HG02623 (cell line): ENCODE data around the gene HHIPL1.
"Not testable (repeated sequence)": the region's sequence is repeated elsewhere in the genome, so short reads cannot be mapped to it uniquely, and the experiment has no call there.

Experiments used
- ATAC-seq: cut with Tn5 transposase; IDR thresholded peaks from one replicate; pipeline ENCODE4 v1.9.1; 2021; ENCODE audit warnings: moderate library complexity; ENCODE audit not compliant: unreplicated experiment

Gene HHIPL1

DNA sequence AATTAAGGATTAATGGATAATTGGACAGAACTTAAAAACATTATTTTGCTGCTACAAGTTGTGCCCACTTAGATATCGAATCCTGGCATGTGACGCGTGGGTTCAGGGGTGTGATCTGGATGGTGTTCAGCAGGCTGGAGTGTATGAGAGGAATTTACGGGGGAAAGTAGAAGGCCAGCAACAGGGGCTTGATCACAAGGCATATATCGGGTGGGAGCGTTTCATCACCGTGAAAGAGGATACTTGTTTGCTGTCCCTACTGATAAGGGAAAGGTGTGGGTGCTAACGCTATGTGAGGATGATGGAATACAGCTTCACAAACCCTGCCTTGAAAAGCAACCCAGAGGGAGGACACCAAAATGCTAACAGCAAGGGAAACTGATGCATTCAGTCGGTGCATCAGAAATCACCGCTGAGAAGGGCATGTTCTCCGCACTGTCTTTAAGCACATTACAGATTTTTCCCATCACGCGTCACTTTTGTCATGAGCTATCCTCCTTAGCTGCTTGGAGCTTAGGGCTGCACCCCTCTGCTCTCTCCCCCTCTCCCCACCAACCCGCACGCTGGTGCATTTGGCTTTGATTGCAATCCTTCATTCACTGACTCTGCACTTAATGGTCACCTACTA, 13.4 kb downstream of the HHIPL1 start:
- no peak for ATAC-seq

DNA sequence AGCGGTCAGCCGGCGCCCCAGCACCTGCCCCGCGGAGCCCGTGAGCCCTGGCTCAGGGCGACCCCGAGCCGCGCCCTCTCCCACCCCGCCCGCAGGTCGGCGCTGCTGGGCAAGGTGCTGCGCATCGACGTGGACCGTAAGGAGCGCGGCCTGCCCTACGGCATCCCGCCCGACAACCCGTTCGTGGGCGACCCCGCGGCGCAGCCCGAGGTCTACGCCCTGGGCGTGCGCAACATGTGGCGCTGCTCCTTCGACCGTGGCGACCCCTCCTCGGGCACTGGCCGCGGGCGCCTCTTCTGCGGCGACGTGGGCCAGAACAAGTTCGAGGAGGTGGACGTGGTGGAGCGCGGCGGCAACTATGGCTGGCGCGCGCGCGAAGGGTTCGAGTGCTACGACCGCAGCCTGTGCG, 14.4 kb downstream of the HHIPL1 start:
- no peak for ATAC-seq

DNA sequence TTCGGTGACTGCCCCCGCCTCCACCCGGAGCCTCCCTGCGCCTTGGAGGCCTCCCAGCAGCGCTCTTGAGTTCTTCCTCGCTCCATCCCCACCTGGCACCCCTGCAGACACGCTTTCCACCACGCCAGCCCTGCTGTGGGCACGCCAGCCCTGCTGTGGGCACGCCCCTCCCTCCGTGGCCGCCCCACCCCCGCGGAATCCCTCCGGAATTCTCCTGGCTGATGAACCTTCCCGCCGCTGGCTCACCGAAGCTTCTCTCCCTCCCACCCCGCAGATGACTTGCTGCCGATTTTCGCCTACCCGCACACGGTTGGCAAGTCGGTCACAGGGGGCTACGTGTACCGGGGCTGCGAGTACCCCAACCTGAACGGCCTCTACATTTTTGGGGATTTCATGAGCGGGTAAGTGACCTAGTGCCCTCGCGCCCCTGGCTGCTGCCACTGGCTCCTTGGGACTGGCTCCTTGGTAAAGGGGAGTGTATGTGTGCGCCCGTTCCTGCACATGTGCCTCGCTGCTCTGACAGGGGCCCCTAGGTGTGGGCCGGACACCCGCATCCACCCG, 15.2 kb downstream of the HHIPL1 start:
- ATAC-seq: no peak

DNA sequence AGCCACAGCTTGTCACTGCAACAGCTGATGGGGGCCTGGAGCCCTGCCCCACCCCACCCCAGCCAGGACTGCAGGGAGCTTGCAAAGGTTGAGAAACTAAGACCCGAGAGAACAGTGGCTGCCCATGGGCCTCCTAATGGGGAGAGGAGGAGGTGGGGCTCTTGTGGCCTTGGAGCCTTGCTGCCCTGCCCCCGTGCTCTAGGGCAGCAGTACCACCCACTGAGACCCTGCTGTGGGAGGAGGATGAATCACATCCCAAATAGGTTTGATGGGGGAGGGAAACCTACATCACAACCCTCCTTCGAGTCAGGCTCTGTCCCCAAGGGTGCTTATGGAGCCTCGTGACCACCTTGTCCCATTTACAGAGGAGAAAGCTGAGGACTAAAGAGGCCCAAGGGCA, 15.9 kb downstream of the HHIPL1 start:
- no peak for ATAC-seq

DNA sequence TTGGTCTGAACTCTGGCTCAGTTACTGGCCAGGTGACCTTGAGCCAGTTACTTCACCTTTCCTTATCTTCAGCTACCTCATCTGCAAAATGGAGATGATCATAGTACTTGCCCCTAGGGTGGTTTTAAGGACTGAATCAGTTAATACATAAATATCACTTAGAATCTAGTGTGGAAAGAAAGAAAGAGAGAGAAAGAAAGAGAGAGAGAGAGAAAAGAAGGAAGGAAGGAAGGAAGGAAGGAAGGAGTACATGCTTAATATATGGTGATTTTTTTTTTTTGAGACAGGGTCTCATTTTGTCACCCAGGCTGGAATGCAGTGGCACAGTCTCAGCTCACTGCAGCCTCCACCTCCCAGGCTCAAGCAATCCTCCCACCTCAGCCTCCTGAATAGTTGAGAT, 16.3 kb downstream of the HHIPL1 start:
- not testable (repeated sequence) for ATAC-seq

DNA sequence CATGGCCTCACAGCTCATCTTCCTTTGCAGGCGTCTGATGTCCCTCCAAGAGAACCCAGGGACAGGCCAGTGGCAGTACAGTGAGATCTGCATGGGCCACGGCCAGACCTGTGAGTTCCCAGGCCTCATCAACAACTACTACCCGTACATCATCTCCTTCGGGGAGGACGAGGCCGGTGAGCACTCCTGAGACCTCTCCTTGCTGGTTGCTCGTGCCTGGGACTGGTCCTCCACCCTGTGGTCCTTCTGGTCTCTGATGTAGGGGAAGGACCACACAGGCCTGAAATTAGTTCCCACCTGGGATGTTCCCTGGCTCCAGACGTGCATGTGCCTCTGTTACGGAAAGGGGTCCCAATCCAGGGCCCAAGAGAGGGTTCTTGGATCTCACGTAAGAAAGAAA, 17.9 kb downstream of the HHIPL1 start:
- ATAC-seq: no peak

DNA sequence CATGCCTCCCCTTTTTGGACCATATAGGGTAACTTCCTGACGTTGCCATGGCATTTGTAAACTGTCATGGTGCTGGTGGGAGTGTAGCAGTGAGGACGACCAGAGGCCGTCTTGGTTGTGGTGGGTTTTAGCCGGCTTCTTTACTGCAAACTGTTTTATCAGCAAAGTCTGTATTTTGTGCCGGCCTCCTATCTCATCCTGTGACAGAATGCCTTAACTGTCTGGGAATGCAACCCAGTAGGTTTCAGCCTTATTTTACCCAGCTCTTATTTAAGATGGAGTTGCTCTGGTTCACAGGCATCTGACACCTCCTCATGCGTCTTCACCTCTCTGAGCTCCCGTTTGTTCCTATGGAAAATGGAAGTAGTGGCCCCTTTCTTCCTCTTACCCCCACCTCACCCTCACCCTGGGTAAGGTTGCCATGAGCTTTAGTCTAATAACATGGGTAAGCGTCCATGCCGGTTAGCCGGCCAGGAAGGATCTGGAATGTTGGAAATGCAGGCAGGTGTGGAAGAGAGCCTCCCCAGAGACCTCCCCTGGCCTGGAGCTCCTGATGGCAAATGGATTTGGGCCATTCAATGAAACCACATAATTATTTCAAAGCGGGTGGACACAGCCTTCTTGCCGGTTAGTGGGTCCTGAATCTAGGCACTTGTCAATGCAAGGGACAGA, 18.6 kb downstream of the HHIPL1 start:
- ATAC-seq: no peak

DNA sequence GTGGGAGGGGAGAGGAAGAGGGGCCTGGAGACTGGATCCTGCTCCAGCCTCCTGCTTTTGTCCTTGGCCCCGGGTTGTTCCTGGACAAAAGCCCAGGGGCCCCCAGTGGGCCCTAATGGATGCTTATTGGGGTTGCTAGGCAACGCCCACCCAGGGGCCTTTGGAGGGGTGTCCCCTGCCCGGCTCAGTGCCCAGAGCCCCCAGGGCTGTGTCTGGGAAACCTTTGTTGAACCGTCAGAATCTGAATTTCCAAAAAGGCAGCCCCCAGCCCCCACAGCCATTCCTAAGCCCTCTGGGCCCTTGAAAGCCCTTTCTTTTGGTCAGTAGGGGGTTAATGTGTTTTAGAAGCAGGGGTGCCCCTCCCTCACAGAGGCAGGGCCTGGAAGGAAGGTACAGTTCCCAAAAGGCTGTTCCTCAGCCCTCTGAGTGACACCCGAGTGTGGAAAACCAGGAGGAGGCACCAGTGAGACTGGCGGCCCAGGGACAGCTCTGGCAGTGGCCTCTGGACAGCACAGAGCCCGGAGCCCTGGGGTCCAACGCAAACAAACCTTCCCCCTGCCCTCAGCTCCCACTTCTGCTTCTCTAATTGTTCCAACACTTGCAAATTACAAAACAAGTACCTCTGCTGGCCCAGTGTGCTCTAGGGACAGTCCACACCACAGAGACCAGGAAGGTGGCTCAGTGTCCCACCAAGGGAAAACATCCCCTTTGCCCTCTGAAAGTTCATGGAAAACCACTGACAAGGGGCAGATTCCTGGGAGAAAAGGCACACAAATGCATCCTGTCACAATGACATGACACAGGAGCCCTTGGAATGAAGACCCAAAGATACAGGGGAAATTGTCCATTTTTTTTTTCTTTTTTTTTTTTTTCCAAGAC, 19.4 kb downstream of the HHIPL1 start:
- no peak for ATAC-seq

DNA sequence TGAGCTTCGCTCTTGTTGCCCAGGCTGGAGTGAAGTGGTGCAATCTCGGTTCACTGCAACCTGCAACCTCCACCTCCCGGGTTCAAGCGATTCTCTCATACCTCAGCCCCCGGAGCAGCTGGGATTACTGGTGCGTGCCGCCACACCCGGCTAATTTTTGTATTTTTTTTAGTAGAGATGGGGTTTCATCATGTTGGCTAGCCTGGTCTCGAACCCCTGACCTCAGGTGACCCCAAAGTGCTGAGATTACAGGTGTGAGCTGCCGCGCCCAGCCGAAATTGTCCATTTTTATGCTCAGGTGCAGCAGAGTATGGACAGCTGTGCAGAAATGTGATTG, 20.0 kb downstream of the HHIPL1 start:
- no peak for ATAC-seq

DNA sequence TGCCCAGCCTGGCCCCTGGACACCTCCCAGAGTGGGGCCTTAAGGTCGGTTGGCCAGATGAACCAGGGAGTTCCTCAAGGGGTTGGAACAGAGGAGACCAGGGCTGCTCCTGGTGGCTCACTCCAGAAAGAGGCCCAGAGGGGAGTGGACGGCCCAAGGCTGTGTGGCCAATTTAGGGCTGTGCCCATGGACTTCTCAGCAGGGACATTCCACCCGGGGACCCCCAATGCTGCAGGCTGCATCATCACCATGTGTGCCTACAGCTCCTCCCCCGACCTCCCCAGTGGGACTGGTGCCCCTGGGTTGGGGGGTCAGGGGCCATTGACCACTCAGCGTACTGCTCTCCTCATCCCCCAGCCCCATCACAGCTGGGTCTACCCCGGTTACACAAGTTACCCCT, 21.6 kb downstream of the HHIPL1 start:
- no peak for ATAC-seq

DNA sequence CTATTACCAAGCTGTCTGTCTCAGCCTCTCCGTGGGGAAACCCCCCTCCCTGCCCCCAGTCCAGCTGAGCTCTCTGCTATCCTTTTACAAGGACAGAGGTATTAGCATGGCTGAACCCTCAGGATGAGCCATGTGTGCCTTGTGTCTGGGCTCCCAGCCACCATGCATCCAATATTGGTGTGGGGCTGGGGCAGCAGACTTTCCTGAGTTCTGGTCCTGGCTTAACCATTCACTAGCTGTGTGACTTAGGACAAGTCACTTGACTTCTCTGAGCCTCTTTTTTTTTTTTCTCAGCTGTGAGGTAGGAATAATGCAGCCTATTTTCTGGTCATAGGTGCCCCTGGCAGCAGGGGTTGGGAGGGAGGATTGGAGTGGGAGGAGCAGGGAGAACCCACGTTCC, 22.1 kb downstream of the HHIPL1 start:
- no peak for ATAC-seq

DNA sequence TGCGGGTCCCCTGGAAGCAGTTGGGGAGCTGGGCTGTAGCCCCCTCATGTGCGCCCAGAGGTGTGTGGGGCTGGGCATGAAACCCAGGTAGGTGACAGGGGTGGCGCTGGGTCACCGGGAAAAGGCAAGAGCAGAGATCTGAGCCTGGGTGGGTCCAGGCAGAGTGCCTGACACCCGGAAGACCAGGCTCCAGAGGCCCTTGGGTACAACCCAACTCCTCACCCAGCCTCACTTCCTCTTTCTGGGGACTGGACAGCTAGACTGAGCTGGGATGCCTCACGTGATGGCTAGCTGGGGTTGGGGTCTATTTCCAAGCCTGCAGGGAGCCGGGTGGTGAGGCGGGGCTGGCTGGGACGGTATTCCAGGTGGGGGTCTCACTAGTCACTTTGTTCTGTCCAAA, 22.9 kb downstream of the HHIPL1 start:
- no peak for ATAC-seq

DNA sequence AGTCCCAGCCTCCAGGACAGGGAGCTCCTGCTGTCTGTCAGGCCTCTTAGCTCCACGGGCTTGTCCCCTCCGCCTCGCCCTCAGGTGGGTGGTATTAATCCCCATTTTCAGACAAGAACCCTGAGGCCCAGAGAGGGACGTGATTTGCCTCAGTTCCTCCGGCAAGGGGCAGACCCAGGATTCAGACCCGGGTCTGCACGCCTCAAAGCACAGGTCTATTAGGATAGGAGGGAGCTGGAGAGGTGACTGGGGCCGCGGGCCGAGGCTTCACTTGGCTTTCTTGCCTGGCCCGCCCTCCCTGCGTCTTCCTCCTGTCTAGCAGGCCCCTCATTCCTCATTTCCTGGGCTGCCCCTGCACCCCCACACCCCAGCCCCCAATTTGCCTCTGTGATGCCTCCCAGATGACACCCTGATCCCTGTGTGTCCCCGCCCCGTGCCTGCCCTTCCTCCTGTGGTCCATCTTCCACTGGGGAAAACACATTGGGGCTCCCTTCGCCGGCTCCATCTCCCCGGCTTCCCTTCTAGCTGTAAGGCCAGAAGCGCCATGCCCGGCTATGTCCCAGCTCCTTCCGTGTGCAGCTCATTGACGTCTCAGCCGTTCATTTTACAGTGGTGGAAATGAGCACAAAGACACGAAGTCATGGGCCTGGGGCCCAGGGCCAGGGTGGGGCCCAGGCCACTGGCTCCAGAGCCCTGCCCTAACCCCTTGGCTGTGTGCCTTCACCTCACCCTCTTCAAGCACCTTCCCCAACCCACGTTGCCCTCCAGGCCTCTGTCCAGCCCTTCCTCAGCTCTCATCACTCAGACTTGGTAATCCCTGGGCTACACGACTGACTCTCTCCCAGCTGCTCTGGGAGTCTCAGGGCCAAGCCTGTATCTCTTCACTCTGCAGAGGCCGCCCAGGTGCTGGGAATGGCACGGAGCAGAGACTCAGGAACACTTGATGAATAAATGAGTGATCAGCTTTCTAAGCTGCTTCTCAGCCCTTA, 23.7 kb downstream of the HHIPL1 start:
- no peak for ATAC-seq

DNA sequence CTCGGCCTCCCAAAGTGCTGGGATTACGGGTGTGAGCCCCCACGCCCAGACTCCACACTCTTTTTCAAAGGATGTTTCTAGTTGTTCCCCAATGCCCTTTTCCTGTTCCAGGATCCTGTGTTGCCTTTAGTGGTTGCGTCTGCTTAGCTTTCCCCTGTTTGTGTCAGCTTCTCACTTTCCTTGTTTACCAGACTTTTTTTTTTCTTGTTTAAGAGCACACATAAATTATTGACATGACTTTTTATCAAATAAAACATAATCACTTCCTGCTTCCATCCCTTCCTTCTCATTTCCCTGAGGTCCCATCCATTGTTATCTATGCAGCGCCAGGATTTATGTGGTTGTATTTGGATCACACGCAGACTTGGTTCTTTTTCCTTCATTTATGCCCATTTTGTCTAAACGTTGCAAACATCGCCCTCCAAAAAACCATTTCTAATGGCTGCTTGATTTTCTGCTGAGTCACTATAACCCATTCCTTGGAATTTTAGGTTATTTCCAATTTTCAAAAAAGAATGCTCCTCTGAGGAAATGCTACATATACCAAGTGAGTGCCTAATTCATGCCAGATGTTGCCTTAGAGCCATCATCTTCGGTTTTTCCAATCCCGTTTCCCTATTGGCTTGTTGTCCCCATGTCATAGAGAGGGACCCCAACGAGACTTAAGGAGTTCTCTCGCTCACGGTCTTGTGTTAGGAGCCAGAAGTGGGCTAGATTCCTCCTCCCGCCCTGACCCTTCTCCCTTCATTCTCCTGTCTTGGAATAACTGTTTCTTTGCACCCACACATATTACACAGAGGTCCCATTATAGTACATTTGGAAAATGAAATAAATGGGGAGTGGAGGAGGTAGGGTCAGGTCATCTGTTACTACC, 25.7 kb downstream of the HHIPL1 start:
- no peak for ATAC-seq

DNA sequence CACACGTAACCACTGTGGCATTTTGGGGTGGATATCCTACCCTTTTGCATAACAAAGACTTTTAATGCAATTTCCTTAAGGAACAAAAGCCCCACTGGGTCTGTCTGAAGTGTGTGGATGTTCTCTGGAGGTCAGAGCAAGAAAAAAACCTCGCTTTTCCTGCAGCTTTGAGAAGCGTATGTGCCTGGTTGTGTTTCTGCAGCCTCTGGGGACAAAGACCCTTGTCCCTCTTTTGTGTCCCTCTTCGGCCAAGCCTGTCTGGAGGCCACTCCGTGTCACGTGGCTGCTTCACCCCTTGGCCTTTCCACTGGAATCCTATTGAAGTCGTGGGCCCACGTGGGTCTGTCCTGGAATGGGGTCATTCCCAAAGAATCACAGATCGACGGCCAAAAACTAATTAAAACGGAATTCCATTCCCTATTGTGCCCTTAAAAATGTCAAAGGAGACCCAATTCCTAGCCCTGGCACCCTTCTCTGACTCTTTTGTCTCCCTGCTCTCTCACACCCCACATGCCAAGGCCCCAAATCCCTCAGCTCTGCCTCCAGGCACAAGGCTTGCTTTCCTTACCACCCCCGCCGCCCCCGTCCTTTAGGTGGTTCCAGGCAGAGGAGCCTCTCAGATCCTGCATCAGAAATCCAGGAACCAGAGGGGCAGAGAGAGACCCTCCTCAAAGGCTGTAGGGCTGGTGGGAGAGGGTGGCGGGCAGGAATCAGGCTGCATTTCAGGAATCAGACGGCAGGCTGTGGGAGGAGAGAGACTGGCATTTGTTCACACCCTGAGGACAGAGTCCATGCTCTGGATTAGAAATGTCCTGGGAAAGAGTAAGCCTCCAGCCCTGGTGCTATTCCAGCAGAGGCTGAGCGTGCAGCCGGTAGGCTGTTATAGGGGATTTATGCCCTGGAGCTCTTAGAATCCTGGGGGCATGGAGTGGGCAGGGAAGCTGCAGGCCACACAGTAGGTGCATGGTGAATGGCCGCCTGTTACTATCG, 26.6 kb downstream of the HHIPL1 start:
- ATAC-seq: no peak

DNA sequence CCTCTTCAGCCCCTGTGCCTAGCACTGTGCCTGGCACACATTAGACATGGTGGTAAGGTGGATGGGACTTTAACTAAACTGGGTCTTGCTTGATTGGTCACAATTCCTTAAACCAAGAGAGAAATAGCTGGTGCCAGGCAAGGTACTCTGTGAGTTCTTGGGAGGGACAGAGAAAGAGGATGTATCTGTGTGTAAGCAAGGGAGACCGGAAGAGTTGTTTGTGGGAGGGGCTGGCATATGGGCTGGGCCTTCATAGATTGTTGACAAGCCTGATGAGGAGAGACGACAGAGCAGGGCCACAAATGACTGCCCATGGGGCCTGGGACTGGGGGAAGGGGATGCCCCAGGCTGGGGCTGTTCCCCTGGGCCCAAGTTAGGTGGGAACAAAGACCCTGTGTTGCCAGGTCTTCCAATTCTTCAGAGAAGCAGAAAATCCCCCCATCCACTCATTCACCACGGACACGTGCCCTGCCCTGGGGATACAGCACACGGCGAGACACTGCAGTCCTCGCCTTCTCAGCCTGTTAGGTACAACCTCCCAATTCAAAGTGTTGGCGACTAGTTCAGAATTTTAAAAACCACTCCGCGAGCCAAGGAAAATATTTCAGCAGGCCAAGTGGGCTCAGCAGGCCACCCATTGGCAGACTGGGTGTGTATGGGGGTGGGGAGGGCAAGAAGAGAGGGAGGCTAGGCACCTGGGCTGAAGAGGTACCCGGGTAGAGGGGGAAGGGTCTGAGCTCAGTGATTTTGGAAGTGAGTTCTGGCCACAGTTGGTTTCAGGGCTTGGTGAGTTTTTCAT, 27.8 kb downstream of the HHIPL1 start:
- ATAC-seq: no peak

DNA sequence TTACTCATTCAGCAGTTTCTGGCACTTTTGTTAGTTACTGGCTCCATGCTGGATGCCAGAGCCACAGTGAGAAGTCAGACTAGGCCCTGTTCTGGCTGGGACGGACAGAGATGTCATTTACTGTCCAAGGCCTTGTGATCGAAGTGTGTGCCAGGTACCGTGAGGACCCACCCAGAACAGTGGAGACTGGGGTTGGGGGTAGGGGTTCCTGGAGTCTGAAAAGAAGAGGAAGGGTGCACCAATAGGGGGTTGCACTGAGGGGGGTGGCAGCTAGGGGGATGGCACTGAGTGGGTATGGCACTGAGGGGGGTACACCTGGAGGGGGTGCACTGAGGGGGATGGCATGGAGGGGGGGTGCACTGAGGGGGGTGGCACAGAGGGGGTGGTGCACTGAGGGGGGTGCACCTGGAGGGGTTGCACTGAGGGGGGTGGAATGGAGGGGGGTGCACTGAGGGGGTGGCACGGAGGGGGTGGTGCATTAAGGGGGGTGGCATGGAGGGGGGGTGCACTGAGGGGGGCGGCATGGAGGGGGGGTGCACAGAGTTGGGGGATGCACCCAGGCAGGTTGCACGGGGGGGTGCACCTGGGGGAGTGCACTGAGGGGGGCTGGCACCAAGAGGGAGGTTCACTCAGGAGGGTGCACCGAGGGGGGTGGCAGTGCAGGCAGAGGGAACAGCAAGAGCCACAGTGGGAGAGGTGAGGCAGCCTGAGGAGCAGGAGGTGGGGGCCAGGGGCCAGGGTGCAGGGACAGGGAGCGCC, 28.6 kb downstream of the HHIPL1 start:
- ATAC-seq: no peak
